Measurements from ENCODE around the gene ARFGEF2.
"Not testable (repeated sequence)": the region's sequence is repeated elsewhere in the genome, so short reads cannot be mapped to it uniquely, and the experiment has no call there.

The ARFGEF2 gene

DNA sequence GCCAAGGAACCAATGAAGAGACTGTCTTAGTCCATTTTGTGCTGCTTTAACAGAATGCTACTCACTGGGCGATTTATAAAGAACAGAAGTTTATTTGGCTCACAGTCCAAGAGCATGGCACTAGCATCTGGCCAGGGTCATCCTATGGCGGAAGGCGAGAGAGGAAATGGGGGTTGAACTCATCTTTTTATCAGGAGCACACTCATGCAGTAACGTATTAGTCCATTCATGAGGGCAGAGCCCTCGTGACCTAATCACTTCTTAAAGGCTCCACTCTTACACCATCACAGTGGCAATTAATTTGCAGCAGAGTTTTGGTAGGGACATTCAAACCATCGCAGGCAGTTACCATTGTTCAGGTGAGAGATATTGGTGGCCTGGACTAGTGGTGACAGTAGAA, 8.5 kb downstream of the ARFGEF2 start:
- no peak for DNase-seq (ENCODE audit: low spot score)

DNA sequence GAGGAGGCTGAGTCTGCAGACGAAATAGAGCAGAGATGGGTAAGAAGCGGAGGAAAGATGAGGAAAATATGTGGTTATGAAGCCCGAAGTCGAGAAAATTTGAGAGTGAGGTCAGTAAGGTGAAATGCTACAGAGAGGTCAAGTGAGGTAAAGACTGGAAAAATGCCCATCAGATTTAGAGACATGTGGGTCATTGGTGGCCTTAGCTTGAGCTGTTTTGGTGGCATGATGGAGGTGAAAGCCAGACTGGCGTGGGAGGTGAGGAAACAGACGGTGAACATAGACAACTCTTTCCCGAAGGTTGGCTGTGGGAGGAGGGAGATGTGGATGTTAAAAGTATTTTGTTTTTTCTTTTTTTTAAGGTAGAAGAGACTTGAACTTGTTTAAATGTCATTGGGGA, 9.4 kb downstream of the ARFGEF2 start:
- DNase-seq (ENCODE audit: low spot score), result no peak

DNA sequence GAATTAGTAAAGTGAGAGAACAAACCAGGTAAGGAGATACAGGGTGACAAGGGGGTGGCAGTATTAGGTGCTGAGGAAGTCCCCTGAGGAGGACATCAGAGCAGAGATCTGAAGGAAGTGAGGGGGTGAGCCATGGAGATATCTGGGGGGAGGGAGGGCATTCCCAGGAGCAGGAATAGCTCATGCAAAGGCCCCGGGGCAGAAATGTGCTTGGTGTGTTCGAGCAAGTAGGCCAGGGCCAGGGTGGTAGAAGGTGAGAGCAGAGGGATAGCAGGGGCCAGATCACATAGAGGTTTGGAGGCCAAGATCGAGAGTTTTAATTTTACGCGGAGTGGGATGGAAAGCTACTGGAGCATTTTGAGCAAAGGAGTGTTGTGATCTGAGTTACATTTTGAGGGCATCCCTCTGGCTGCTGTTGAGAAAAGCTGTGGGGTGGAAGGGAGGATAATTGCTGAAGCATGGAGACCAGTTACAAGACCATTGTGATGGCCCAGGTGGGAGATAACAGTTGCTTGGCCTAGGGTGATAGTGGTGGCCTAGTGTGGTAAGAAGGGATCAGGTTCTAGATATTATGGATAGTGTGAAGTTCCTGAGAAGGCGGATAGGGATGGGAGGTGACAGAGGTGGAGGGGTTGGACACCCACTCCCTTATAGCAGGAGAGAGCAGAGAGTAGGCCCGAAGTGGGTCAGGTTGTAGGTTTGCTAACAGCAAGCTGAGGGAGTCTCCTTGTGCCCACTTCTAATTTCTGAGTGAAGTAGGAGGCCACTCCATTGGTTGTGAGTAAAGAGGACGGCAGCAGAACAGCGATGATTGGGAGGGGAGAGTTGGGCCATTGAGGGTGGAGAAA, 10.2 kb downstream of the ARFGEF2 start:
- DNase-seq (ENCODE audit: low spot score), result no peak

DNA sequence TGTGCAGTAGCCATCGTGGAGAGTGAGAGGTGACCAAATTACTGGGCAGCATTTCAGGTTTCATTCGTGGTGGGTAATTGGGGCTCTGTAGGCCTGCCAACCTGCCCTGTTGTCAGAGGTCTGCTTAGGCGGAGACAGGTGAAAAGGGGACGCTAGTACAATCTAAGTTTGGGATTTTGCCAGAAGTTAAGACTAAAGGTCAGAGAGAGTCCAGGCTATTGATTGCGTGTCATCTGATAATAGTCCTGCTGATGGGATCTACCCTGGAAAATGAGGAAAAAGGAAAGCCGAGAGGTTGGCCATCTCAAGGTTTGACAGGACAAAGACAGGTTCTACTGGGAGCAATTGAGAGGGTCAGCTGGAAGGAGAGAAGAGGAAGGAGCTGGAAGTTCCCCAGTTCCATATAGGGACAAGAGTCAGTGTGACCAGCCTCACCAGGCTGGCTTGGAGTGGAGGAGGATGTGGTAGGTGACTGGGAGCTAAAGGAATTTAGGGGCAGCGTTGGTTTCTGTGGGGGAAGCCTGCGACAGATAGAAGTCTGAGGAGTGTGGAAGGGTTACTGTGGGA, 10.9 kb downstream of the ARFGEF2 start:
- DNase-seq (ENCODE audit: low spot score), result peak; percentile 75

DNA sequence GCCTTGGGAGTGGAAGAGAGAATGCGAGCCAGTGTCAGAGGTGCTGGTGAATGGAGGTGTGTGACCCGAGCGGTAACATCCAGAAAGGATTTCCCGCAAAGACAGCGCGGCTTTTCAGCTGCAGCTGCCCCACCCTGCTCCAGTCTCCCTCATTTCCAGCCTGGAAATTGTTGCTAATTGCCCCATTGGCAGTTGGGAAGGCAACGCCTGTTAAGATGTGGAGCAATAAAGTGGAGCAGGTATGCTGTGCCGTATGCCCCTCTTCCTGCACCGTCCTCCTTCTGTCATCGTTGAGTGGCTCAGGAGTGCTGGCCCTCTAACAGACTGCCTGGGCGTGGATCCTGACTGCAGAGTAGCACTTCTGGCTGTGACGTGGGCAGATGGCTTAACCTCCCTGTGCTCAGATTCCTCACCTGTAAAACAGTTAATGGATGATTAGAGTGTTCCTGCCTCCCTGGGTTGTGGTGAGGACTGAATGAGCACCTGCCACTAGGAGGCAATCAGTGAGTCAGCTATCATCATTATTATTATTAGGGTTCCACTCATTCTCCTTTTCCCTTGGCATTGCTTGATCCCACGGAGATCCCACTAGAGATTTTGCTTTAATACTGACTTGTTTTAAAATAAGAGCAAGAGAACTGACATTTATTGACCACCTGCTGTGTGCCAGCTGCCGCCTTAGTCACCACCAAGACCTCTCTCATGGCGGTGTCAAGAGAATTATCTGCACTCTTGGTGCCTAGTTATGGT, 11.7 kb downstream of the ARFGEF2 start:
- no peak for DNase-seq (ENCODE audit: low spot score)

DNA sequence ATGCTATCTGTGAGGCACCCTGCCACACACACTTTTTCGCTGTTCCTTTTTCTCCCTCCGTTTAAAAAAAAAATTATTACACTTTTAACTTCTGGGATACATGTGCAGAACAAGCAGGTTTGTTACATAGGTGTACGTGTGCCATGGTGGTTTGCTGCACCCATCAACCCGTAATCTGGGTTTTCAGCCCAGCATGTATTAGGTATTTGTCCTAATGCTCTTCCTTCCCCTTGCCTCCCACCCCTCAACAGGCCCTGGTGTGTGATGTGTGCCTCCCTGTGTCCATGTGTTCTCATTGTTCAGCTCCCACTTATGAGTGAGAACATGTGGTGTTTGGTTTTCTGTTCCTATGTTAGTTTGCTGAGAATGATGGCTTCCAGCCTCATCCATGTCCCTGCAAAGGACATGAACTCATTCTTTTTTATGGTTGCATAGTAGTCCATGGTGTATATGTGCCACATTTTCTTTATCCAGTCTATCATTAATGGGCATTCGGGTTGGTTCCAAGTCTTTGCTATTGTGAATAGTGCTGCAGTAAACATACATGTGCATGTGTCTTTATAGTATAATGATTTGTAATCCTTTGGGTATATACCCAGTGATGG, 12.9 kb downstream of the ARFGEF2 start:
- DNase-seq (ENCODE audit: low spot score), result not testable (repeated sequence)

DNA sequence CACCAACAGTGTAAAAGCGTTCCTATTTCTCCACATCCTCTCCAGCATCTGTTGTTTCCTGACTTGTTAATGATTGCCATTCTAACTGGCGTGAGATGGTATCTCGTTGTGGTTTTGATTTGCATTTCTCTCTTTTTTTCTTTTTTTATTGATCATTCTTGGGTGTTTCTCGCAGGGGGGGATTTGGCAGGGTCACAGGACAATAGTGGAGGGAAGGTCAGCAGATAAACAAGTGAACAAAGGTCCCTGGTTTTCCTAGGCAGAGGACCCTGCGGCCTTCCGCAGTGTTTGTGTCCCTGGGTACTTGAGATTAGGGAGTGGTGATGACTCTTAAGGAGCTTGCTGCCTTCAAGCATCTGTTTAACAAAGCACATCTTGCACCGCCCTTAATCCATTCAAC, 13.5 kb downstream of the ARFGEF2 start:
- not testable (repeated sequence) for DNase-seq (ENCODE audit: low spot score)

DNA sequence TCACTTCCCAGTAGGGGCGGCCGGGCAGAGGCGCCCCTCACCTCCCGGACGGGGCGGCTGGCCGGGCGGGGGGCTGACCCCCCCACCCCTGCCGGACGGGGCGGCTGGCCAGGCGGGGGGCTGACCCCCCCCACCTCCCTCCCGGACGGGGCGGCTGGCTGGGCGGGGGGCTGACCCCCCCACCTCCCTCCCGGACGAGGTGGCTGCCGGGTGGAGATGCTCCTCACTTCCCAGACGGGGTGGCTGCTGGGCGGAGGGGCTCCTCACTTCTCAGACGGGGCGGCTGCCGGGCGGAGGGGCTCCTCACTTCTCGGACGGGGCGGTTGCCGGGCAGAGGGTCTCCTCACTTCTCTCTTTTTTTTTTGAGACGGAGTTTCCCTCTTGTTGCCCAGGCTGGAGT, 14.7 kb downstream of the ARFGEF2 start:
- DNase-seq (ENCODE audit: low spot score), result not testable (repeated sequence)

DNA sequence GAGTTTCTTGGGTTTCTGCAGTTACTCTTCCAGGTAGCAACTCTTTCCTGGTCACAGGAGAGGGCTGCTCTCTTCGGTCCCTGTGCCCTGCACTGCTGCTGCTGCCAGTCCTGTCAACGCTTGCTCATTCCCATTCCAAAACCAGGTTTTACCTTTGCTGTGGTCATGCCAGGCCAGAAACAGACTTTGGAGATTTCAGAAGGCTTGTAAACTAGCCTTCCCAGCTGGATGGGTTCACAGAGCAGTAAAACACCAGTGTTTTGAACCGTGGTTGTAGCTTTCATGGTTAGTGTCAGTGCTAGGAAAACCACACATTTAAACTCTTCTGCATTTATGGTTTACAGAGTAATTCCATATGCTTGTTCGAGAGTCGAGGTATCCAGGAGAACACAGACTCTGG, 16.2 kb downstream of the ARFGEF2 start:
- no peak for DNase-seq (ENCODE audit: low spot score)

DNA sequence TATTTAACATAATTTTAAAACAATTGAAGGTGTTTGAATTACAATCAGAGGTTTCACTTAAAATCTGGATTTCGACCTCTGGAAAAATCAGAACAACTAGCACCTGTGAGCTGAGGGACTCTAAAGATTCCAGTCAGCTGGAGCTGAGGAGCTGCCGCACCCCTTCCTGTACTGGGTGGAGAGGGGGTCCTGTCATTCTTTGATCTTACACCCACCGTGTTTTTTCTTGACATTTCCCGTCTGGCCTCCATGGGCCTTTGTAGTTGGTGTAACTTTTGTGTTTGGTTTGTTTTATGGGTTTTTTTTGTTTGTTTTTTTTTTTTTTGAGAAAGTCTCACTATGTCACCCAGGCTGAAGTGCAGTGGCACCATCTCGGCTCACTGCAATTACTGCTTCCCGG, 17.2 kb downstream of the ARFGEF2 start:
- no peak for DNase-seq (ENCODE audit: low spot score)

DNA sequence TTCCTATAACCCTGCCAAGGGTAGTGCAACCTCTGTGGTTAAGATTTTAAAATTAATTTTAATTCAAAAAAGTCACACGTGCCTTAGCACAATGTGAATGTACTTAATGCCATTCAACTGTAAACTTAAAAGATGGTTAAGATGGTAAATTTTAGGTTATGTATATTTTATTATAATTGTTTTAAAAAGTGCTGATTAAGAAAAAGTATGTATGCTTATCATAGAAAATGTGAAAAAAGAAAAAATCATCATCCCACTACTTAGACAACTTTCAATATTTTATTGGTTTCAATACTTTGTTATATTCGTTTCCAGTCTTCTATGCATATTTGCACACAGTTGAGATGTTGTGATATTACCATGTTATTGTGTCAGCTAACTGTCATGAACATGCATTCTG, 18.7 kb downstream of the ARFGEF2 start:
- no peak for DNase-seq (ENCODE audit: low spot score)

DNA sequence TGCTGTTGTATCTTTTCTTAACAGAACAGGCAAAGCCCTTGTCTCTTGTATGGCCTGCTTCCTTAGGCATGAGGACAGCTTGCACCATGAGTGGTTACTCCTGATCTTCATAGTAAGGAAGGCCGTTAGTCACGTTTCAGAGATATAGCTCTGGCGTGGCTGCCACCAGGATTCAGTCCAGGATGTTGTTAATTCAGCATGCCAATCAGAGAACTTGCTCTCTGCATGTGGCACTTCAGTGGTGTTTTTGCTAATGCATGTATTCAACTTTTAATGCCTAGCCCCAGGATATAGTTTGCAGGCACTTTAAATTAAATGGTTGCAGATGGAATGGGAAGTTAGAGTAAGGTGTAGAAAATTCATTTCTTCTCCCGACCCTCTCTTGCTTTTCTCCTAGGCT, 20.0 kb downstream of the ARFGEF2 start:
- no peak for DNase-seq (ENCODE audit: low spot score)

DNA sequence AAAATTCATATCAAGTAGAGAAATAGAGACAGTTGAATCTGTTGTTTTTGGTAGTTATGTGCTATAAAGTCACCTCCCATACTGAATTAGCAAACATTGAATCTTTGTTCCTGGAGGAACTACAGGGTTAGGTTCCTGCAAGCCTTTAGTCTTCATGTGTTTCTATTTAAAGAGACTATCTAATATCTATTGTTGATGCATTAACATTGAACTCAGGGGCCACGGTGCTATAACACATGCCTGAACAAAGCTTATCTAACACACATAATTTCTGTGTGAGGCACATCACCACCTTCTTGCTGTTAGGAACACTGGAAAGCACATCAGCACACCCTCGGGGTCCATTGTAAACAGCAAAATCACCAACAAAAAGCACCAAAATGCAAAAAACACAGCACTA, 21.2 kb downstream of the ARFGEF2 start:
- no peak for DNase-seq (ENCODE audit: low spot score)

DNA sequence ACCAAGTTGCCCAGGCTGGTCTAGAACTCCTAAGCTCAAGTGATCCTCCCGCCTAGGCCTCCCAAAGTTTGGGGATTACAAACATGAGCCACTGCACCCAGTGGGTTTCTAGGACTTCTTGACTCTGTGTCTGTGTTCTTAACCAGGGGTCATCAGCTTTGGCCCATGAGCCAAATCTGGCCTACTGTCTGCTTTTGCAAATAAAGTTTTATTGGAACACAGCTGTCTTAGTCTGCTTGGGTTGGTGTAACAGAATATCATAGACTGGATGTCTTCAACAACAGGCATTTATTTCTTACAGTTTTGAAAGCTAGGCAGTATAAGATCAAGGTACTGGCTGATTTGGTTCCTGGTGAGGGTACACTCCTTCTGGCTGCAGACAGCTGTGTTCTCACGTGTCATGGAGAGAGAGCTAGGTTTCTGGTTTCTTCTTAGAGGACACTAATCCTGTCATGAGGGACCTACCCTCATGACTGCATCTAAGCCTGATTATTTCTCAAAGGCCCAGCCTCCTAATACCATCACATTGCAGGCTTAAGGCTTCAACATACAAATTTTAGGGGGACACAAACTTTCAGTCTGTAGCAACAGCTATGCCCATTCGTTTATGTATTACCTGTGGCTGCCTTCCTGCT, 23.3 kb downstream of the ARFGEF2 start:
- no peak for DNase-seq (ENCODE audit: low spot score)

DNA sequence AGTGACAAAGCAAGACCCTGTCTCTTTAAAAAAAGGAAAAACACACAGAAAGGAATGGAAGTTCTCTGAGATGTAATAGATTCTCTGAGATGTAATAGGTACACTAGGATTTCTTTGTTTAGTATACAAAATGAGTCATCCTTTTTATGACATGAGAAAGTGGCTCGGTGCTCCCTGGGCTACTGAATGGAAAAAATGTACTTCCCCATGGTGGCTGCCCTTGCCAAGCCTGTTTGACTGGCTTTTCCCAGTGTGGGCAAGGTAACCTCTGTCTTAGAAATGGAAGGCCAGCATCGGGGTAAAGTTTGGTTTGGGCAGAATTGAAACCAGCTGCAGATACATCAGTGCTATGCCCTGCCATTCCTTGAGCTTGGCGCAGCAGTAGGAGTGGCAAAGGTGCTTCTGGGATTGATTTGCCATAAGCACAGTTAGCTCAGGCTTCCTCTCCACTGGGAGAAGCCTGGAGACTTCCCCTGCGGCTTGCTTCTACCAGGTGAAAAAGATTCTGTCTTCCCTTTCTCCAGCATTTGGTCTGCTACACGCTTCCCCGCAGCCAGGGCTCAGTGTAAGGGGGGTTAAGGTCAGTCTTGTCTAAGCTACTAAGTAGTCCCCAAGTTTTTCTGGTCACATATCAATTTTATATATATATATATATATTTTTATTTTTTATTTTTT, 24.5 kb downstream of the ARFGEF2 start:
- DNase-seq (ENCODE audit: low spot score), result no peak

DNA sequence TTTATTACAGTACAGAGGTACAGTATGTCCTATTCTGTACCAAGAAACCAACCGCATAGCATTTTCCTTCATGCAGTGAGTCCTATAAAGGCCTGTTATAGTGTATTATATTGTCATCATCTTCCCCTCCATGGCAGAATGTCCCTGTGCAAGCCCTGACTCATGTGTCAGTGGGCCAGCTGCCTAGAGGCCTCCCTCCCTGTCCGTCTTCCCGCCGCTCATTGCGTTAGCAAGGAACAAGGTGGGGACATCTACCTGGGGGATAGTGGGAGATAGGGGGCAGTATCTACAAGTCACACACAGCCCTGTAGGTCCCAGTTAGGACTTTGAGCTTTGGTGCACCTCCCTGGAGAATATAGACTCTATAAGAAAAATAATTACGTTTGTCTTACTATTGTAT, 27.1 kb downstream of the ARFGEF2 start:
- DNase-seq (ENCODE audit: low spot score), result no peak

DNA sequence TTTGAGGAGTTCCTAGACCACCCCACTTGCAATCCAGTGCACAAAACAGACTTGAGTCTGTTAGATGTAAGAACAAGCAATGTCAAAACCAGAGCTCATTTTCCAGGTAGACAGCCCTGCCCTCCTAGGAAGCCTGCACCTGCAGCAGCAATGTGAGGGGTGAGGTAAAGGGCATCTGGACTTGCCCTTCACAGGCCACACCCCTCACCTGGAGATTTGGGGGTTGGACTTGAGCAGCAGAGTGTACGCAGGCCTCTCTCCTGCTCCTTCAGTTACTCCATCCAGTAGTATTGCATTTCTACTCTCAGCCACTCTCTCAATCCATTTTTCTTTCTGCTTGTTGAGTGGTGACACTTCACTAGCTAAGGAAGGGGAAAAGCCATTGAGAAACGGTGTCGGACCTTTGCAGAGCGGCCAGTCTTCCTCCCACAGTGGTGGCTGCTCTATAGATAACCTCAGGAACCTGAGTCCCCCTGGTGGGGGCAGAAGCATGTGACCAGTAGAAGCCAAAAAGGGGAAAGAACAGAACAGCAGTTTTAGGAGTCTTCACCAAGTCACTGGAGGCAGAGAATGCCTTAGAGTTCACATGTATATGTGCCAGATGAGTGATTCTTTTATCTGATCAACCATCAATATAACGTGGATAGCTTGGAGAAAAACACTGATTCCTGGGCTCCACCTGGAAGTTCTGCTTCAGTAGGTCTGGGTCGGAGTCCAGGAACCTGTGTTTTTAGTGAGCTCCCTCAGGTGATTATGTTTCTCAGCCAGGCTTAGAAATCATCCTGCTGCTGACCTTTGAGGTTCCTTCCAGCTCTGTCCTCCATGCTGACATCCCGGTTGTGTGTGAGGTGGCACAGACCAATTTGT, 28.0 kb downstream of the ARFGEF2 start:
- DNase-seq (ENCODE audit: low spot score), result no peak

DNA sequence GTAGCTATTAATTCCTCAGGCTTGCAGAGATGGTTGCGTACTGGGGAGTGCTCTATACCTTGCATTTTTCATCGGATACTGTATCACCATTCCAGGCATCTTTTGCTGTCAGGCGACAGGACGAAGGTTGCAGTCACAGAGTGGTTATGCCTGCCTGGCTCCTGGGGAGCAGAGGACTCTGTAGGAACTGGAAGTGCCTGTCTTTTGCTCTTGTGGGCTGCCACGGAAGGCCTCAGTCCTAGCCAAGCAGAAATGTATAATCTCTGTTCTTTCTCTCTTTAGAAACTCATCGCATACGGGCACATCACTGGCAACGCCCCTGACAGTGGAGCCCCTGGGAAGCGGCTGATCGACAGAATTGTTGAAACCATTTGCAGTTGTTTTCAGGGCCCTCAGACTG, 29.5 kb downstream of the ARFGEF2 start:
- no peak for DNase-seq (ENCODE audit: low spot score)

DNA sequence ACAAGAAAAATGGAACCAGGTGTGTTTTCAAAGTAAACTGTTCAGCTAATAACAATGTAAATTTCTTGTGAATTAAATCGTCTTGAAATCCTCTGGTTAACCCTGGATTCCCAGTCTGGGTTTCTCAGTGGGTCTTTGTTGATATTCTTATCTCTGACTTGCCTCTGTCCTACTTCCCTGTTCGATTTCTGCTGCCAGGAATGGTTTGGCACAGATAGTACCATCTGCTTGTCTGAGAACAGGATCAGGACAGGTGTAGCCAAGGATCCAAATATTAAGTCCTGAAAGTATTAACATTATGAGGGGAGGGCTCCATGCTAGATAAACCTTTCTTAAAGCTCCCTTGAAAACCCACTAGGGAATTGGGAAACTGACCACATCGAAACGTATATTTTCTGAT, 30.1 kb downstream of the ARFGEF2 start:
- no peak for DNase-seq (ENCODE audit: low spot score)

DNA sequence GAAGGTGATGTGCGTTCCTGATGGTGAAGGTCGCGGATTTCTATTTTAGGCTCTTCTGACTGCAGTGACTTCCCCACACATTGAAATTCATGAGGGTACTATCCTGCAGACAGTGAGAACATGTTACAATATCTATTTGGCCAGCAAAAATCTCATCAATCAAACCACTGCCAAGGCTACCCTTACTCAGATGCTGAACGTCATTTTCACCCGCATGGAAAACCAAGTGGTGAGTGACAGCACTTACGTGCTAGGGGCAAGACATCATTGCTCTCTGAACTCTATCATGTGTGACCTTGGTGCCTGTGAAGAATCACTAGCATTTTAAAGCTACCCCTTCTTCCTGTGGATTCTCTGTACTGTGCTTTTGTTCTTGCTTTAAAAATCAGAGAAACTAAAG, 31.1 kb downstream of the ARFGEF2 start:
- no peak for DNase-seq (ENCODE audit: low spot score)

DNA sequence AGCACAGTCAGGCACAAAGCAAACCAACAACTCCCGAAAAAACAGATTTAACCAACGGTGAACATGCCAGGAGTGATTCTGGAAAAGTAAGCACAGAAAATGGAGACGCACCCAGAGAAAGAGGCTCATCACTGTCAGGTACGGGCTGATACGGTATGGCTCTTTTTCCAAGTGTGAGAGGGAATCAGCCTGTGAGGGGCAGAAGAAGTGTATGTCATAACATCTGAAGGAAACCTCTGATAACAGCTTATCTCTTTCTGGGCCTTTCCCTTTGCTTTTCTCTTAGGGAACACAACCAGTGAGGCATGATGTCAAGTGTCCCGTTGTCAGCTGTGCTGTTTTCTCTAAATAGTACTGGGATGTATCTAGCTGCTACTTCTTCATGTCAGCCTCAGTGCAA, 32.1 kb downstream of the ARFGEF2 start:
- no peak for DNase-seq (ENCODE audit: low spot score)
